Epithelial cell of prostate (primary cell): ENCODE data around the gene PAPLN.
"Not testable (repeated sequence)": the region's sequence is repeated elsewhere in the genome, so short reads cannot be mapped to it uniquely, and the experiment has no call there.

Experiments used
- DNase-seq: peaks from one replicate; pipeline ENCODE4 v3.0.0-alpha.2; 2011; ENCODE audit warnings: low read depth, low spot score
- H3K27ac ChIP-seq: fragments of 450-650 bp; 2 replicates; pipeline ENCODE4 v1.5.1; 2017; ENCODE audit warnings: mild to moderate bottlenecking

PAPLN gene, protein sequence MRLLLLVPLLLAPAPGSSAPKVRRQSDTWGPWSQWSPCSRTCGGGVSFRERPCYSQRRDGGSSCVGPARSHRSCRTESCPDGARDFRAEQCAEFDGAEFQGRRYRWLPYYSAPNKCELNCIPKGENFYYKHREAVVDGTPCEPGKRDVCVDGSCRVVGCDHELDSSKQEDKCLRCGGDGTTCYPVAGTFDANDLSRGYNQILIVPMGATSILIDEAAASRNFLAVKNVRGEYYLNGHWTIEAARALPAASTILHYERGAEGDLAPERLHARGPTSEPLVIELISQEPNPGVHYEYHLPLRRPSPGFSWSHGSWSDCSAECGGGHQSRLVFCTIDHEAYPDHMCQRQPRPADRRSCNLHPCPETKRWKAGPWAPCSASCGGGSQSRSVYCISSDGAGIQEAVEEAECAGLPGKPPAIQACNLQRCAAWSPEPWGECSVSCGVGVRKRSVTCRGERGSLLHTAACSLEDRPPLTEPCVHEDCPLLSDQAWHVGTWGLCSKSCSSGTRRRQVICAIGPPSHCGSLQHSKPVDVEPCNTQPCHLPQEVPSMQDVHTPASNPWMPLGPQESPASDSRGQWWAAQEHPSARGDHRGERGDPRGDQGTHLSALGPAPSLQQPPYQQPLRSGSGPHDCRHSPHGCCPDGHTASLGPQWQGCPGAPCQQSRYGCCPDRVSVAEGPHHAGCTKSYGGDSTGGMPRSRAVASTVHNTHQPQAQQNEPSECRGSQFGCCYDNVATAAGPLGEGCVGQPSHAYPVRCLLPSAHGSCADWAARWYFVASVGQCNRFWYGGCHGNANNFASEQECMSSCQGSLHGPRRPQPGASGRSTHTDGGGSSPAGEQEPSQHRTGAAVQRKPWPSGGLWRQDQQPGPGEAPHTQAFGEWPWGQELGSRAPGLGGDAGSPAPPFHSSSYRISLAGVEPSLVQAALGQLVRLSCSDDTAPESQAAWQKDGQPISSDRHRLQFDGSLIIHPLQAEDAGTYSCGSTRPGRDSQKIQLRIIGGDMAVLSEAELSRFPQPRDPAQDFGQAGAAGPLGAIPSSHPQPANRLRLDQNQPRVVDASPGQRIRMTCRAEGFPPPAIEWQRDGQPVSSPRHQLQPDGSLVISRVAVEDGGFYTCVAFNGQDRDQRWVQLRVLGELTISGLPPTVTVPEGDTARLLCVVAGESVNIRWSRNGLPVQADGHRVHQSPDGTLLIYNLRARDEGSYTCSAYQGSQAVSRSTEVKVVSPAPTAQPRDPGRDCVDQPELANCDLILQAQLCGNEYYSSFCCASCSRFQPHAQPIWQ

DNA sequence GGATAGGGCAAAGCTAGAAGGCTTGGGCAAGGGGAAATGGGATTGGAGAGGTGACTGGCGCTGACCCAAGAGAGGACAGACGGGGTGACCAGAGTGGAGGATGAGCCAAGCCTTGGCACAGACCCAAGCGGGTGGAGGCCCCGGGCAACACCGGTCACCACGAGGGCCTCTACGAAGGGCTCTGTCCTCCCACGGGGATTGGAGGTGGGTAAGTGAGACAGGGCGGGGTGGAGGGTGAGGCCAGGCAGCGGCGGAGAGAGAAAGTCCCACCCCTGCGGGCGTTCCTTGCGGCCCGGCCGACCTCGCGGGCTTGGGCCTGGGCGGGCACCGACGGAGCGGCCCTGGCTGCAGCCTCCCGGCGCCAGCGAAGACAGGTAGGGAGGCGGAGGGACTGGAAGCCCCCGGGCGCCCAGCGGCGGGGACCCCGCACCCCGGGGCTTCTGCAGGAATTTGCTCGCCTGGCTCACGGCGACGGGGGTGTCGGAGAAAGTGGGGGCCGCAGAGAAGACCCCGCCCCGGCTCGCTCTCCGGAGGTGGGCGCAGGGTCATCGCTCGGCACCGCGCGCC is at the start of gene PAPLN:
Gene PAPLN, plus strand, starts transcription at position 288 of the 567 bp plus-strand sequence. CDS start 2,273 bp downstream, outside the sequence.
- H3K27ac ChIP-seq: no peak within 1 kb of the TSS
- DNase-seq: no peak

DNA sequence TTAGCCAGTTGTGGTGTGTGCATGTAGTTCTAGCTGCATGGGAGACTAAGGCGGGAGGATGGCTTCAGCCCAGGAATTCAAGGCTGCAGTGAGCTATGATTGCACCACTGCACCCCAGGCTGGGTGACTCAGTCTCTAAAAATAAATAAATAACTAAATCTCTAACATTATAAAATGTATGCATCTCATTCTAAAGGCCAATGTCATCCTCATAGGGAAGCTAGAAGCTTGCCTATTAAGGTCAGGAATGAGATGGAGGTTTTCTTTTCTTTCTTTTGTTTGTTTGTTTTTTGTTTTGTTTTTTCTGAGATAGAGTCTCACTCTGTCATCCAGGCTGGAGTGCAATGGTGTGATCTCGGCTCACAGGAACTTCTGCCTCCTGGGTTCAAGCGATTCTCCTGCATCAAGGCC is 48.8 kb upstream of the PAPLN start:
- H3K27ac ChIP-seq: no peak overlapping the region
- no peak for DNase-seq

GRCh38 chr14:73189651-73190050 is 47.7 kb upstream of the PAPLN start:
- no peak for DNase-seq
- no peak overlapping the region for H3K27ac ChIP-seq

DNA sequence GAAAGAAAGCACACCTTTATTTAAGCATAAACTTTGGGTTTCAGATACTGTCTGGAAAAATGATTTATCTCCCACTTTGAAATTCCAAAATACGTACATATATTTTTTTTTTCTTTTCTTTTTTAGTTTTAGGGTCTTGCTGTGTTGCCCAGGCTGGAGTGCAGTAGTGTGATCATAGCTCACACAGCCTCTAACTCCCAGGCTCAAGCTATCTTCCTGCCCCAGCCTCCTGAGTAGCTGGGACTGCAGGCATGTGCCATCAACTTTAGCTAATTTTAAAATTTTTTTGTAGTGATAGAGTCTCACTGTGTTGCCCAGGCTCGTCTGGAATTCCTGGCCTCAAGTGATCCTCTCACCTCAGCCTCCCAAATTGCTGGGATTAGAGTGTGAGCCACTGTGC is 45.9 kb upstream of the PAPLN start:
- no peak for DNase-seq
- no peak overlapping the region for H3K27ac ChIP-seq

DNA sequence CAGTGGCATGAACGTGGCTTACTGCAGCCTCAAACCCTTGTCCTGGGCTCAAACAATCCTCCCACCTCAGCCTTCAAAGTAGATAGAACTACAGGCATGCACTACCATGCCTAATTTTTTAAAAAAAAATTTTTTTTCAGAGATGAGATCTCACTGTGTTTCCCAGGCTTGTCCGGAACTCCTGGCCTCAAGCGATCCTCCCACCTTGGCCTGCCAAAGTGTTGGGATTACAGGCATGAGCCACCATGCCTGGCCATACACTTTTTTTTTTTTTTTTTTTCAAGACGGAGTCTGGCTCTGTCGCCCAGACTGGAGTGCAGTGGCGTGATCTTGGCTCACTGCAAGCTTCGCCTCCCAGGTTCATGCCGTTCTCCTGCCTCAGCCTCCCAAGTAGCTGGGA is 43.0 kb upstream of the PAPLN start:
- H3K27ac ChIP-seq, DNase-seq: not testable (repeated sequence)

DNA sequence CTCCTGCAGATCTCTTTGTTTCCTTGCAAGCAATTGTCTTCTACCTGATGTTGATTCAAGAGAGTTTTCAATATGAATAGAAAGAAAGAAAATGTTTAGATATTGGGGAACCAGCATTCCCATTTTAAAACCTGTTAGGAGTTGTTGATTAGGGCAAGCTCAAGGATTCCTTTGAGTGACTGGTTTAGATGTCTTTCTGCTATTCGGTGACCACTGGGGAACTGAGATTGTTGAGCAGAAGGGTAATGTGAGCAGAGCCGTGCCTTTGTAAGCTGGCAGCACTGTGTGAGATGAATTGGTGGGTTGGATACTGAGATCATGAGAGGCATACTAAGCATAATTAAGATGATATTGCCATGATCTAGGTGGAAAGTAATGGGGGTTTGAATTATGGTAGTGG is 39.1 kb upstream of the PAPLN start:
- DNase-seq: no peak
- no peak overlapping the region for H3K27ac ChIP-seq

GRCh38 chr14:73203527-73203926 is 33.8 kb upstream of the PAPLN start:
- no peak for DNase-seq
- H3K27ac ChIP-seq: no peak overlapping the region

DNA sequence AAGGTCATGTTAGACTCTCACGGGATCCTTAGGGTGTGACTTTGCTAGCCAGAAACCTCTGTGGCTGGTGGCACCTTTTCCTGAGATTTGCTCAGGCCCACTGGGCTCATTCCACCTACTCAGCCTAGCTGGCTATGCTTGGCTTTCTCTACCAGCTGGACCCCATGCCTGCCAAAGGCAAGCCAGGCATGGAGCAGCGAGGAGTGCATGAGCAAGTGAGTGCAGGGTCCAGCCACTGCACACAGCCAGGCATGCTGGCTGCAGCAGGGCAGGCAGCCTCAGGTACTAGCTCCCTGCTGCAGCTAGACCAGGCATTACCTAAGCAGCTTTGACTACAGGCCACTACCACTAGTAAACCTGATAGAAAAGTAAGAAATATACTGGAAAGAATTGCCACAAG is 29.7 kb upstream of the PAPLN start:
- H3K27ac ChIP-seq: no peak overlapping the region
- DNase-seq: no peak

- DNase-seq: no peak
- H3K27ac ChIP-seq: no peak overlapping the region
Observed at GRCh38 chr14:73208390-73208789, 28.9 kb upstream of the PAPLN start.

GRCh38 chr14:73208846-73209245 is 28.5 kb upstream of the PAPLN start:
- DNase-seq: no peak
- no peak overlapping the region for H3K27ac ChIP-seq

DNA sequence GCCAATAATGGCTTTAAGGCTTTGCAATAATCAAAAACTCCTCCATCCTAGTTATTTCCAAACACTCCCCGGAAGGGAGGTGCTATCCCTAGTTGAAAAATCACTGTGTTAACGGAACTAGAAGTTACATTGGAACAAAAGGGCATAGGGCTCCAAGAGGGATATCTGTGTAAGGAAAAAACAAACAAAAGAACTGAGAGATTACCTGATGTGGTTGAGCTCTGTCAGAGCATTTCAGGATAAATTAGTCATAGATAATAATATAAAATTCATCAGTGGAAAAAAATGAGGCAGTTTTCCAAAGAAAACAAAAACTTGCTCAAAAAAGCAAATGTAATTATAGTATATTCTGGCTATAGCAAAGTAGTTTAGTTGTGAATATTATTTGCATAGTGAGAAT is 27.4 kb upstream of the PAPLN start:
- DNase-seq: no peak
- H3K27ac ChIP-seq: no peak overlapping the region

- H3K27ac ChIP-seq: no peak overlapping the region
- no peak for DNase-seq
Observed at GRCh38 chr14:73211251-73212040, 25.9 kb upstream of the PAPLN start.

GRCh38 chr14:73216030-73216429 is 21.3 kb upstream of the PAPLN start:
- no peak overlapping the region for H3K27ac ChIP-seq
- no peak for DNase-seq

- DNase-seq: no peak
Observed at GRCh38 chr14:73217411-73217810, 19.9 kb upstream of the PAPLN start.

DNA sequence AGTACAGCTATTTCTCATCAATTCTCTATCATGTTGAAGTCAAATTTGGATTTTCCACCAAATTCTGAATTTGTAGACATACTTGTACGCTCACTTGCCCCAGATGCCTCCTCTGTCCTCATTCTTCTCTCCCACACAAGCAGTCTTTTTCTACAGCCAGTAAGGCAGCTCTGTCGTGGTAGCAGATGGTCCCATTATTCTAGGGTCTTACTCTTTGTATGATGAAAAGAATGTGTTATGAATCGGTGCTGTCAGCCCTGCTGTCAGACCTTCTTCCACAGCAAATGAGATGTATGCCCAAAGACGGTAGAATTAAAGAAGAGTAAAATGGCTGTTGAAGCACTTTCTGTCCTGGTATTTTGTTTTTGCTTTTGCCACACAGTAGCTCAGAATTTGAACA is 17.2 kb upstream of the PAPLN start:
- H3K27ac ChIP-seq: no peak overlapping the region
- DNase-seq: no peak

More at GRCh38 chr14:73217411-73217810, 19.9 kb upstream of the PAPLN start:
- no peak overlapping the region for H3K27ac ChIP-seq

GRCh38 chr14:73220634-73221033 is 16.7 kb upstream of the PAPLN start:
- DNase-seq: no peak
- H3K27ac ChIP-seq: no peak overlapping the region

GRCh38 chr14:73221945-73222344 is 15.4 kb upstream of the PAPLN start:
- H3K27ac ChIP-seq: no peak overlapping the region
- no peak for DNase-seq

DNA sequence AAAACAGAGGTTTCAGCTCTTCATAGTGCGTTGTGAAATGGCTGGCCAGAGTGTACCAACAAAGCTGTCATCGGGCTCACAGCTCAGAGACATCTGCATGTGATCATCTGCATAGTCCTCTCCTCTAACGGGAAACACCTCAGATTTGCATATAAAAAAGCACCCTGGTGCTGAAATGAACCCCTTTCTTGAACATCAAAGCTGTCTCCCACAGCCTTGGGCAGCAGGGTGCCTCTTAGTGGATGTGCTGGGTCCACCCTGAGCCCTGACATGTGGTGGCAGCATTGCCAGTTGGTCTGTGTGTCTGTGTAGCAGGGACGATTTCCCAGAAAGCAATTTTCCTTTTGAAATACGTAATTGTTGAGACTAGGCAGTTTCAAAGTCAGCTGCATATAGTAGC is 14.3 kb upstream of the PAPLN start:
- no peak for DNase-seq
- no peak overlapping the region for H3K27ac ChIP-seq

GRCh38 chr14:73225496-73225895 is 11.8 kb upstream of the PAPLN start:
- DNase-seq: no peak
- H3K27ac ChIP-seq: no peak overlapping the region
